ENCODE data around the gene HEXD.

The HEXD gene

DNA sequence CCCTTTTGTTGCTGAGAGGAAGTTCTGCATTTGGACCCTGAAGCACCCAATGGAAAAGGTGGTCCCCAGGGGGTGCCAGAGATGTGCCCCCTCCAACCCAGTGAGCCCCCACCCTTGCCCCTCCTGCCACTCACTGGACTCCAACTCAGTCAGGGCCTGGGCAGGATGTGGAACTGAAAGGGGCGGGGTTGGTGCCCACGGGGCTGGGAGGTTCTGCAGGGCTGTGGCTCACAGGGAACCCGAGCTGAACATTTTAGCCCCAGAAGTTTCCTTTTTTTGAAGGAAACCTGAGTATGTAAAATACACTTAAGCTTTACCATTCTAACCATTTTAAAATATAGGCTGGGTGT, 16.0 kb downstream of the HEXD start:
- H3K9me3 ChIP-seq (ENCODE audit: control insufficient read depth, insufficient read depth, low read length) = no peaks in the 10 kb centered on the region
- H3K27ac ChIP-seq (ENCODE audit: low read depth, low read length) = peak overlapping the region; percentile 41
- H3K79me2 ChIP-seq (ENCODE audit: control insufficient read depth, low read length) = no peaks in the 10 kb centered on the region
- H3F3A ChIP-seq (ENCODE audit: control insufficient read depth, insufficient read depth) = no peaks in the 10 kb centered on the region
- no peaks in the 10 kb centered on the region for H3K9me2 ChIP-seq (replicated peaks; ENCODE audit: control insufficient read depth, low read length)
- H4K20me1 ChIP-seq (ENCODE audit: control insufficient read depth, insufficient read depth, low read depth, low read length) = no peaks in the 10 kb centered on the region
- peak overlapping the region; percentile 53 for H3K4me2 ChIP-seq (ENCODE audit: low read length)
- H3K4me1 ChIP-seq (ENCODE audit: control insufficient read depth, low read length) = peaks cover 24% of the 10 kb centered on the region
- H3K36me3 ChIP-seq (ENCODE audit: control insufficient read depth, low read length) = no peaks in the 10 kb centered on the region
- peak overlapping the region; percentile 22; the same call in 1 of the 2 replicates for H3K4me3 ChIP-seq (ENCODE audit: low read length)
- no peaks in the 10 kb centered on the region for H3K27me3 ChIP-seq (ENCODE audit: control insufficient read depth, low read length)
- TF ChIP-seq EZH2phosphoT487 (IDR thresholded peaks at IDR 0.05; ENCODE audit: borderline replicate concordance, low read length) = no peak
- no peak for TF ChIP-seq CTCF (IDR thresholded peaks at IDR 0.05; ENCODE audit: low read depth, low read length, poor library complexity, severe bottlenecking)

GRCh38 chr17:82435103-82435502, 17.0 kb downstream of the HEXD start:
- H3K9me3 ChIP-seq (ENCODE audit: control insufficient read depth, insufficient read depth, low read length) = no peaks in the 10 kb centered on the region
- H3K27ac ChIP-seq (ENCODE audit: low read depth, low read length) = no peak overlapping the region
- no peaks in the 10 kb centered on the region for H4K20me1 ChIP-seq (ENCODE audit: control insufficient read depth, insufficient read depth, low read depth, low read length)
- no peaks in the 10 kb centered on the region for H3K27me3 ChIP-seq (ENCODE audit: control insufficient read depth, low read length)
- H3F3A ChIP-seq (ENCODE audit: control insufficient read depth, insufficient read depth) = no peaks in the 10 kb centered on the region
- peaks cover 18% of the 10 kb centered on the region for H3K4me1 ChIP-seq (ENCODE audit: control insufficient read depth, low read length)
- peaks cover 2% of the 10 kb centered on the region; the same call in 1 of the 2 replicates for H3K36me3 ChIP-seq (ENCODE audit: control insufficient read depth, low read length)
- TF ChIP-seq CTCF (IDR thresholded peaks at IDR 0.05; ENCODE audit: low read depth, low read length, poor library complexity, severe bottlenecking) (no peak), EZH2phosphoT487 (IDR thresholded peaks at IDR 0.05; ENCODE audit: borderline replicate concordance, low read length) (no peak)
- no peaks in the 10 kb centered on the region for H3K79me2 ChIP-seq (ENCODE audit: control insufficient read depth, low read length)
- no peak overlapping the region for H3K4me3 ChIP-seq (ENCODE audit: low read length)
- no peak overlapping the region for H3K4me2 ChIP-seq (ENCODE audit: low read length)
- H3K9me2 ChIP-seq (replicated peaks; ENCODE audit: control insufficient read depth, low read length) = no peaks in the 10 kb centered on the region

GRCh38 chr17:82435601-82436583, 17.7 kb downstream of the HEXD start:
- TF ChIP-seq EZH2phosphoT487 (IDR thresholded peaks at IDR 0.05; ENCODE audit: borderline replicate concordance, low read length) (no peak), CTCF (IDR thresholded peaks at IDR 0.05; ENCODE audit: low read depth, low read length, poor library complexity, severe bottlenecking) (no peak)
- Histone ChIP-seq H3K4me3 (ENCODE audit: low read length) (no peak overlapping the region), H3F3A (ENCODE audit: control insufficient read depth, insufficient read depth) (no peaks in the 10 kb centered on the region), H3K4me1 (ENCODE audit: control insufficient read depth, low read length) (peaks cover 22% of the 10 kb centered on the region), H3K4me2 (ENCODE audit: low read length) (no peak overlapping the region), H3K36me3 (ENCODE audit: control insufficient read depth, low read length) (peaks cover 2% of the 10 kb centered on the region; the same call in 1 of the 2 replicates), H3K27me3 (ENCODE audit: control insufficient read depth, low read length) (no peaks in the 10 kb centered on the region), H3K9me3 (ENCODE audit: control insufficient read depth, insufficient read depth, low read length) (no peaks in the 10 kb centered on the region), H4K20me1 (ENCODE audit: control insufficient read depth, insufficient read depth, low read depth, low read length) (no peaks in the 10 kb centered on the region), H3K27ac (ENCODE audit: low read depth, low read length) (no peak overlapping the region), H3K9me2 (replicated peaks; ENCODE audit: control insufficient read depth, low read length) (no peaks in the 10 kb centered on the region), H3K79me2 (ENCODE audit: control insufficient read depth, low read length) (no peaks in the 10 kb centered on the region)
